SJSA1 (cell line): ENCODE results near the gene MRPS31. TPM values are rescaled to one million over a fixed set of nuclear protein-coding genes. Genes with fewer than 3 reads are reported as not detected.
"Not testable (repeated sequence)": the region's sequence is repeated elsewhere in the genome, so short reads cannot be mapped to it uniquely, and the experiment has no call there.

Source experiments
- DNase-seq, 2 experiments: peaks; one replicate each; pipeline ENCODE4 v3.0.0-alpha.2; 2015 to 2020; ENCODE audit warnings: low spot score in 2 of 2, low read depth in 1 of 2
- H3K27ac ChIP-seq: fragments of 250-450 bp; sonication (Bioruptor Pico); 2 replicates; pipeline ENCODE4 v1.5.1; 2020; ENCODE audit warnings: mild to moderate bottlenecking, moderate library complexity
- H3K27me3 ChIP-seq: fragments of 250-450 bp; sonication (Bioruptor Pico); replicated peaks from 2 replicates; pipeline ENCODE4 v1.5.1; 2020; ENCODE audit warnings: mild to moderate bottlenecking, moderate library complexity
- H3K36me3 ChIP-seq: fragments of 250-450 bp; sonication (Bioruptor Pico); 2 replicates; pipeline ENCODE4 v1.5.1; 2020; ENCODE audit warnings: mild to moderate bottlenecking
- H3K4me1 ChIP-seq: fragments of 250-450 bp; sonication (Bioruptor Pico); replicated peaks from 2 replicates; pipeline ENCODE4 v1.6.1; 2021; ENCODE audit warnings: mild to moderate bottlenecking
- H3K4me3 ChIP-seq: fragments of 250-450 bp; sonication (Bioruptor Pico); 2 replicates; pipeline ENCODE4 v1.5.1; 2020; ENCODE audit warnings: mild to moderate bottlenecking
- H3K9me3 ChIP-seq: fragments of 250-450 bp; sonication (Bioruptor Pico); replicated peaks from 2 replicates; pipeline ENCODE4 v1.5.1; 2020; ENCODE audit warnings: mild to moderate bottlenecking
- total RNA-seq: library from RNA; depleted of rRNA; stranded (reverse); fragments of >200 nt; shearing (Covaris generic); gene quantifications from 2 replicates; pipeline ENCODE4 v1.2.3, GENCODE V29; 2014

MRPS31 gene
- total RNA-seq, 1 experiment from 2014 or later = 8.2 TPM

DNA sequence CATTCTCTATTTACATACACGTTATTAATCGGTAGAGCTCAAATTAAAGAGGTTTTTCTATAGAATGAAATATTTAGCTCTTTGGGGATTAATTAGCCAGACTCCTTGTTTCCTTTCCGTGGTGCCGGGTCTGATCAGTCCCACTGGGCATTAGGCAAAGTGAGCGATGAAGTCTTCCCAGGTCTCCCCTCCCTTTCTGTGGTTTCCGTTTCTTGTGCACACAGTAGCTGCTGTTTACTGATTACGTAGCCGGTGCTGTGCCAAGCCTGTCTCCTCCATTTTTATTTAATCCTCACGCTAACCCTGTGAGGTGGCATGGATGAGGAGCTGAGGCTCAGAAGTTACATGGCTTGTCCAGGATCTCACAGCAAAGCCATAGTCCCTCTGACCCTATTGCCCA, 27.4 kb upstream of the MRPS31 start:
- no peak for DNase-seq

GRCh38 chr13:40796649-40797048, 25.7 kb upstream of the MRPS31 start:
- Histone ChIP-seq H3K36me3 (no peaks in the 10 kb centered on the region; the same call in 1 of the 2 replicates), H3K4me1 (no peaks in the 10 kb centered on the region), H3K4me3 (no peak overlapping the region), H3K27ac (no peak overlapping the region), H3K9me3 (no peaks in the 10 kb centered on the region), H3K27me3 (no peaks in the 10 kb centered on the region)
- DNase-seq = no peak

More for the DNA sequence above, 27.4 kb upstream of the MRPS31 start:
- H3K4me1 ChIP-seq = no peaks in the 10 kb centered on the region
- no peak overlapping the region for H3K4me3 ChIP-seq
- no peak overlapping the region for H3K27ac ChIP-seq
- no peaks in the 10 kb centered on the region for H3K27me3 ChIP-seq
- no peaks in the 10 kb centered on the region; the same call in 1 of the 2 replicates for H3K36me3 ChIP-seq
- H3K9me3 ChIP-seq = no peaks in the 10 kb centered on the region

GRCh38 chr13:40794414-40795368, 23.7 kb upstream of the MRPS31 start:
- Histone ChIP-seq H3K4me3 (no peak overlapping the region), H3K9me3 (no peaks in the 10 kb centered on the region), H3K27ac (no peak overlapping the region), H3K36me3 (peaks cover under 1% of the 10 kb centered on the region), H3K4me1 (0 out of 2 replicates have a peak, but pooled peaks cover 2% of the 10 kb centered on the region), H3K27me3 (no peaks in the 10 kb centered on the region)
- no peak for DNase-seq

GRCh38 chr13:40793339-40793738, 22.3 kb upstream of the MRPS31 start:
- Histone ChIP-seq H3K4me3 (no peak overlapping the region), H3K9me3 (no peaks in the 10 kb centered on the region), H3K27me3 (no peaks in the 10 kb centered on the region), H3K27ac (no peak overlapping the region), H3K4me1 (peaks cover 9% of the 10 kb centered on the region), H3K36me3 (peaks cover 4% of the 10 kb centered on the region)
- no peak for DNase-seq

DNA sequence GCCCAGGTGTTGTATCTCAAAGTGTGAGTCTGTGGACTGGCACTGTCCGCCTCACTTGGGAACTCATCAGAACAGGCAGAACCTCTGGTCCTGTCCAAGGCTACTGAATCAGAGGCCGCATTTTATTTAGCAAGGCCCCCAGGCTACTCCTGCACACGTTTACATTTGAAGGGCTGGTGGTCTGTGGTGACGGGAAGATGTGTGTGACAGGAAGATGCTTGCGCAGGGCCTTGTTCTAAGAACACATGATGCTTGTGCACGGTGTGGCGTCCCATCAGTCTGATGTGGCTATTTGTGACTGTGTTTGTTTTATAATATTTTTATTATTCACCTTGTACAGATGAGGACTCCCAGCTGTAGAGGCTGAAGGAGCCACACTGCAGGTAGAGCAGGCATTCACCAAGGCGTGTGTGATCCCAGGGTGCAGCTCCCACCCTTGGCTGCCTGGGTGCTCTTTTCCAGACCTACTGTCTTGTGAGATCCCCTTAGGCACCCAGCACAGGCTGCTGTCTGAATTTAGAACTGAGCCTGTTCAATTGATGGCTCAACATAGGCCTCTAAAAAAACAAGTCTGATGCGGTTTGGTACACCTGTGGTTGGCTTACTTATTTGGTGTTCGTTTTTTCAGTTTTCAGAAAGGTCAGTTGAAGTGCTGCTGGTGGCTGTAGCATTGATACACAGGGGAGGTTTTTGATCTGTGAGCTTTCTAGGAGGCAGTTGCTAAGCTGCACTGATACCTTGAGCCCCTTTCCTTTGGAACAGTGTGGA, 21.5 kb upstream of the MRPS31 start:
- no peaks in the 10 kb centered on the region for H3K27me3 ChIP-seq
- H3K4me1 ChIP-seq = peaks cover 15% of the 10 kb centered on the region
- H3K9me3 ChIP-seq = no peaks in the 10 kb centered on the region
- DNase-seq = no peak
- H3K4me3 ChIP-seq = no peak overlapping the region
- peaks cover 4% of the 10 kb centered on the region for H3K36me3 ChIP-seq
- no peak overlapping the region for H3K27ac ChIP-seq

- H3K27me3 ChIP-seq = no peaks in the 10 kb centered on the region
- DNase-seq = peak in 1 of 2 experiments; percentile 11
- peaks cover 4% of the 10 kb centered on the region for H3K36me3 ChIP-seq
- H3K4me3 ChIP-seq = peak overlapping the region; percentile 68
- peak overlapping the region; percentile 72 for H3K27ac ChIP-seq
- H3K4me1 ChIP-seq = peaks cover 31% of the 10 kb centered on the region
- H3K9me3 ChIP-seq = no peaks in the 10 kb centered on the region
Observed at GRCh38 chr13:40790154-40790616, 19.2 kb upstream of the MRPS31 start.

GRCh38 chr13:40789275-40790153, 18.5 kb upstream of the MRPS31 start, which contains the start of gene SLC25A15:
Gene SLC25A15 (plus strand): TSS chr13:40789611. CDS start chr13:40793227, 3,616 bp downstream.
- H3K36me3 ChIP-seq = peaks cover 4% of the 10 kb centered on the region
- peaks cover 31% of the 10 kb centered on the region for H3K4me1 ChIP-seq
- peak; percentile 74 to 85 for DNase-seq
- peak within 1 kb of the TSS; percentile 68 for H3K4me3 ChIP-seq
- peak within 1 kb of the TSS; percentile 72 for H3K27ac ChIP-seq
- H3K9me3 ChIP-seq = no peaks in the 10 kb centered on the region
- no peaks in the 10 kb centered on the region for H3K27me3 ChIP-seq

GRCh38 chr13:40788540-40789274, 17.7 kb upstream of the MRPS31 start:
- Histone ChIP-seq H3K4me1 (peaks cover 31% of the 10 kb centered on the region), H3K4me3 (peak overlapping the region; percentile 68), H3K27ac (peak overlapping the region; percentile 72)
- not testable (repeated sequence) for DNase-seq, H3K9me3 ChIP-seq, H3K27me3 ChIP-seq, H3K36me3 ChIP-seq

- Histone ChIP-seq H3K36me3 (peaks cover 4% of the 10 kb centered on the region; the same call in 1 of the 2 replicates), H3K27me3 (no peaks in the 10 kb centered on the region), H3K27ac (peak overlapping the region; percentile 42), H3K9me3 (no peaks in the 10 kb centered on the region), H3K4me3 (no peak overlapping the region), H3K4me1 (peaks cover 31% of the 10 kb centered on the region)
- DNase-seq = peak; percentile 77 to 81
Observed at GRCh38 chr13:40787062-40787461, 16.1 kb upstream of the MRPS31 start.

DNA sequence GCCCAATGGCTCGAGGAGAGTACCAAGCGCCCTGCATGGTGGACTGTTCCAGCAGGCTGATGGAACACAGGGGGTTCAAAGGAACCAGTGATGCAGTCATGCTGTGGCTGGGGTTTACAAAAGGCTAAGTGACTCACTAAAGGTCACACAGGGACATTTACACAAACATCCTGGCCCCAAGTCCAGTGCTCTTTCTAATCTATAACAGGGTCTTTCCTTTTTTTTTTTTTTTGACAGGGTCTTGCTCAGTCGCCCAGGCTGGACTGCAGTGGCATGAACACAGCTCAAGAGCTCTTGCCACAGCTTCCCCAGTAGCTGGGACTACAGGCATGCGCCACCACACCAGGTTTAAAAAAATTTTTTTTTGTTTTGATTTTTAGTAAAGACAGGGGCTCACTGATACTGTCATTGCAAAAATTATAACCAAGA, 15.6 kb upstream of the MRPS31 start:
- no peak overlapping the region for H3K4me3 ChIP-seq
- peaks cover 4% of the 10 kb centered on the region; the same call in 1 of the 2 replicates for H3K36me3 ChIP-seq
- no peaks in the 10 kb centered on the region for H3K27me3 ChIP-seq
- H3K27ac ChIP-seq = peak overlapping the region; percentile 42
- H3K9me3 ChIP-seq = no peaks in the 10 kb centered on the region
- H3K4me1 ChIP-seq = peaks cover 31% of the 10 kb centered on the region
- no peak for DNase-seq

DNA sequence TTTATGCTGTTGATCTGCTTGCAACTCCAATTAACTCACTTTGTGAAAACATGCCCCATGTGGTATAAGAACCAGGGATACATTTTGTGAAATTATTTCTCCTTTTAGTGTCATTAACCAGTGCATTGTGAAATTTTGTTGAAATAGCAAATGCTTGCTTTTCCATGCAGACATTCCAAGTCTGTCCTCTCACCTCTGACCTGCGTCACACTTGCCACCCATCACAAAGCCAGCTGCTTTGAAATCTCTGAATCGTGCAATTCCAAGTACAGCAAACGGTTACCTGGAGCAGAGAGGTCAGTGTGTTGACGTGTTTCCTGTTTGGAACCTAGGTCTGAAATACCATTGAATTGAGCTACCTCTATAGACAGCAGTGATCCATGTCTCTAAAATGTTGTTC, 13.6 kb upstream of the MRPS31 start:
- Histone ChIP-seq H3K27ac (no peak overlapping the region), H3K9me3 (no peaks in the 10 kb centered on the region), H3K4me1 (peaks cover 28% of the 10 kb centered on the region), H3K36me3 (peaks cover 2% of the 10 kb centered on the region; the same call in 1 of the 2 replicates), H3K4me3 (no peak overlapping the region), H3K27me3 (no peaks in the 10 kb centered on the region)
- no peak for DNase-seq

DNA sequence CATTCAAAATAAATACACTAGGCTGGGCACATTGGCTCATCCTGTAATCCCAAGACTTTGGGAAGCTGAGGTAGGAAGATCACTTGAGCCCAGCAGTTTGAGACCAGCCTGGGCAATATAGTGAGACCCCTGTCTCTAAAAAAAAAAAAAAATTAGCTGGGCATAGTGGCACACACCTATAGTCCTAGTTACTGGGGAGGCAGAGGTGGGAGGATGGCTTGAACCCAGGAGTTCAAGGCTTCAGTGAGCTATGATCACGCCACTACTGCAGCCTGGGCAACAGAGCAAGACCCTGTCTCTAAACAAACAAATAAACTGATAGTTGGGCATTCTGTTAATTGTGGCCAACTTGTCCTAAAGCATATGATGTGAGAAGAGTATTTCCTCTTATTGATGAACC, 12.0 kb upstream of the MRPS31 start:
- not testable (repeated sequence) for H3K27me3 ChIP-seq, DNase-seq, H3K27ac ChIP-seq, H3K9me3 ChIP-seq, H3K36me3 ChIP-seq, H3K4me3 ChIP-seq
- peaks cover 21% of the 10 kb centered on the region for H3K4me1 ChIP-seq
